Suprapubic skin (tissue), 4 donors: Measurements from ENCODE around the gene CLTB.

Experiments used
- EP300 ChIP-seq: sonication (generic); formaldehyde crosslinking; IDR thresholded peaks from one replicate; pipeline ENCODE4 v1.6.1; 2017; ENCODE audit warnings: antibody characterized with exemption
- POLR2A ChIP-seq, 2 donors: fragments of 450-650 bp; IDR thresholded peaks; one replicate each; pipeline ENCODE4 v1.6.1; 2017; ENCODE audit warnings: antibody characterized with exemption in 2 of 2, mild to moderate bottlenecking in 2 of 2, moderate library complexity in 2 of 2
- POLR2AphosphoS5 ChIP-seq, 3 donors: sonication (generic); formaldehyde crosslinking; IDR thresholded peaks; one replicate each; pipeline ENCODE4 v1.6.1; 2017; ENCODE audit warnings: antibody characterized with exemption in 3 of 3
- TF ChIP-seq, protein P1 (sequence below), 2 donors: fragments of 200-600 bp in 1 of 2; fragments of 450-650 bp in 1 of 2; sonication (generic) in 1 of 2; IDR thresholded peaks; one replicate each; pipeline ENCODE4 v1.5.1; 2016 to 2019; ENCODE audit warnings: antibody characterized with exemption in 2 of 2, mild to moderate bottlenecking in 1 of 2, moderate library complexity in 1 of 2

DNA sequence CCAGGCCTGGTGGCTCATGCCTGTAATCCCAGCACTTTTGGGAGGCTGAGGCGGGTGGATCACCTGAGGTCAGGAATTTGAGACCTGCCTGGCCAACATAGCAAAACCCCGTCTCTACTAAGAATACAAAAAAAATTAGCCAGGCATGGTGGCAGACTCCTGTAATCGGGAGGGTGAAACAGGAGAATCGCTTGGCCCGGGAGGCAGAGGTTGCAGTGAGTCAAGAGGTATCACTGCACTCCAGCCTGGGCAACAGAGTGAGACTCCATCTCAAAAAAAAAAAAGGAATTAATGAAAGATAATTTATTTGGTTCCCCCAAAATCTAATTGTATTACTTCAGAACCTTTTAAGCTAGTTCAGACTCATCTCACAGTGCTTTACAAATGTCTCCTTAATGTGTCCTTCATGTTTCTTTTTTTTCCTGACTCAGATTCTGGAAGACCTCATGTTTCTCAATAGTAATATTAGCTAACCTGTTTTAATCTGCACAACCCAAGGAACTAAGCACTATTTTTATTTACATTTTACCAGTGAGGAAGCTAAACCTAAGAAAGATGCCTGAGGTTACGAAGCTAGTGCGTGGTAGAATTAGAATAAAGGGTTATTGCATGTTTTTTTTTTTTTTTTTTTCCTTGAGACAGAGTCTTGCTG is 46.9 kb upstream of the CLTB start:
- TF ChIP-seq POLR2AphosphoS5 (IDR thresholded peaks at IDR 0.05) = no peak
- TF ChIP-seq, protein P1, sequence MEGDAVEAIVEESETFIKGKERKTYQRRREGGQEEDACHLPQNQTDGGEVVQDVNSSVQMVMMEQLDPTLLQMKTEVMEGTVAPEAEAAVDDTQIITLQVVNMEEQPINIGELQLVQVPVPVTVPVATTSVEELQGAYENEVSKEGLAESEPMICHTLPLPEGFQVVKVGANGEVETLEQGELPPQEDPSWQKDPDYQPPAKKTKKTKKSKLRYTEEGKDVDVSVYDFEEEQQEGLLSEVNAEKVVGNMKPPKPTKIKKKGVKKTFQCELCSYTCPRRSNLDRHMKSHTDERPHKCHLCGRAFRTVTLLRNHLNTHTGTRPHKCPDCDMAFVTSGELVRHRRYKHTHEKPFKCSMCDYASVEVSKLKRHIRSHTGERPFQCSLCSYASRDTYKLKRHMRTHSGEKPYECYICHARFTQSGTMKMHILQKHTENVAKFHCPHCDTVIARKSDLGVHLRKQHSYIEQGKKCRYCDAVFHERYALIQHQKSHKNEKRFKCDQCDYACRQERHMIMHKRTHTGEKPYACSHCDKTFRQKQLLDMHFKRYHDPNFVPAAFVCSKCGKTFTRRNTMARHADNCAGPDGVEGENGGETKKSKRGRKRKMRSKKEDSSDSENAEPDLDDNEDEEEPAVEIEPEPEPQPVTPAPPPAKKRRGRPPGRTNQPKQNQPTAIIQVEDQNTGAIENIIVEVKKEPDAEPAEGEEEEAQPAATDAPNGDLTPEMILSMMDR (IDR thresholded peaks at IDR 0.05) = no peak
- TF ChIP-seq POLR2A (IDR thresholded peaks at IDR 0.05) = no peak
- no peak for TF ChIP-seq EP300
